GM12801 (cell line): Measurements from ENCODE around the gene KIF19.

Experiments
- TF ChIP-seq, protein P1 (sequence below): IDR thresholded peaks from one replicate; pipeline ENCODE4 v1.5.1; 2011; ENCODE audit warnings: control low read depth; ENCODE audit not compliant: insufficient read length; ENCODE audit errors: extremely low read depth

Gene KIF19

GRCh38 chr17:74283371-74283673, 42.7 kb upstream of the KIF19 start:
- TF ChIP-seq, protein P1, sequence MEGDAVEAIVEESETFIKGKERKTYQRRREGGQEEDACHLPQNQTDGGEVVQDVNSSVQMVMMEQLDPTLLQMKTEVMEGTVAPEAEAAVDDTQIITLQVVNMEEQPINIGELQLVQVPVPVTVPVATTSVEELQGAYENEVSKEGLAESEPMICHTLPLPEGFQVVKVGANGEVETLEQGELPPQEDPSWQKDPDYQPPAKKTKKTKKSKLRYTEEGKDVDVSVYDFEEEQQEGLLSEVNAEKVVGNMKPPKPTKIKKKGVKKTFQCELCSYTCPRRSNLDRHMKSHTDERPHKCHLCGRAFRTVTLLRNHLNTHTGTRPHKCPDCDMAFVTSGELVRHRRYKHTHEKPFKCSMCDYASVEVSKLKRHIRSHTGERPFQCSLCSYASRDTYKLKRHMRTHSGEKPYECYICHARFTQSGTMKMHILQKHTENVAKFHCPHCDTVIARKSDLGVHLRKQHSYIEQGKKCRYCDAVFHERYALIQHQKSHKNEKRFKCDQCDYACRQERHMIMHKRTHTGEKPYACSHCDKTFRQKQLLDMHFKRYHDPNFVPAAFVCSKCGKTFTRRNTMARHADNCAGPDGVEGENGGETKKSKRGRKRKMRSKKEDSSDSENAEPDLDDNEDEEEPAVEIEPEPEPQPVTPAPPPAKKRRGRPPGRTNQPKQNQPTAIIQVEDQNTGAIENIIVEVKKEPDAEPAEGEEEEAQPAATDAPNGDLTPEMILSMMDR, result no peak

DNA sequence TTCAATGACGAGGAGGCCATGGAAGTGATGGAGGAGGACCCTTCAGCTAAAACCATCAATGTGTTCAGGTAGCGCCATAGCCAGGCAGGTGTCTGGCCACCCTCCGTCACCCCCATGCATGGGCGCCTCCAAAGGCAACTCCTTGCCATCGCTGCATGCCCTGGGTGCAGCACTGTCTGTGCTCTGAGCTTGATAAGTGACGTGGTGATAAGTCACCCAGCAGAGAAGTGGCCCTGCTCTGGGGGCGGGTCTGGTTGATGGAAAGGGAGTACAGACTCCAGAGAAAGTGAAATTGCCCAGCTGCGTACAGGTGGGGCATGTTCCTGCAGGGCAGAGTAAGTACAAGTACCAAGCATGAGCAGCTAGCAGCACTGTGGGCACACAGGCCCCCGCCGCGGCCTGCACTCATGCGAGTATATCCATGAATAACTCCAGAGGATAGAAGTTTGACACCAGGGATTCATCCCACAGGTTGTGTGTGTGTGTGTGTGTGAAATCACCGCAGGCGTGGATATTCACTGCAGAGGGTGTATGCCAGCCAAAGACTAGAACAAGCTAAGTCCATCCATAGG, 38.9 kb upstream of the KIF19 start:
- TF ChIP-seq, protein P1, result no peak

DNA sequence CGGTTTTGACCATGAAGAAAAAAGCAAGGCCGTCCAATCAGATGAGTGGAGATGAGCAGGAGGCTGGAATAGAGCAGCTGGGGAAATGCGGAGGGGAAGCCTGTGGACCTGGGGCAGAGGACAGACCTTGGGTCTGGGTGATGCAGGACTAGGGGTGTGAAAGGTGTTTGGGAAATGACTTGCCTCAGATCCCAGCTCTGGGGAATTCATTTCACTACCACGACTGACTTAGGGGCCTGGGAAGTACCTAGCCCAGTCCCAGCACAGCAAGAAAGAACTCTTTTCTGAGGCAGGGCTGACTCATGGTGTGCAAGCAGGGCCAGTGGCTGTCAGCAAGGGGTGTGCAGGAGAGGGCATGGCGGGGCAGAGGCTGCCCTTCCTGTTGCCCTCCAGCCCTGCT, 37.2 kb upstream of the KIF19 start:
- TF ChIP-seq, protein P1, result no peak

DNA sequence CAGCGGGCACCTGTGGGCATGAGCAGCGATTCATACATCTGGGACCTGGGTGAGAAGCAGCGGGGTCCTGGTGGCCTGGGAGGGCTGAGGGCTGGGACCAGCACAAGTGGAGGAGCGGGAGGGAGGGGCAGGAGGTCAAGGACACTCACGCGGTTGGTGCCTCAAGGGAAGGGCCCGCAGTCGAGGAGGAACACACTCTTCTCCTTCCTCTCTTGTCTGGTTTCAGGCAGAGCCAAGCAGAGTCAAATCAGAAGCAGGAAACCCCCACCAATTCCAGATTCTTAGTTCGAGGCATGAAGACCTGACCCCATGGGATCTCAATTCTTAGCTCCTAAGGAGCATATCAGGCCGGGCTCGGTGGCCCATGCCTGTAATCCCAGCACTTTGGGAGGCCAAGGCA, 36.3 kb upstream of the KIF19 start:
- TF ChIP-seq, protein P1, result no peak

DNA sequence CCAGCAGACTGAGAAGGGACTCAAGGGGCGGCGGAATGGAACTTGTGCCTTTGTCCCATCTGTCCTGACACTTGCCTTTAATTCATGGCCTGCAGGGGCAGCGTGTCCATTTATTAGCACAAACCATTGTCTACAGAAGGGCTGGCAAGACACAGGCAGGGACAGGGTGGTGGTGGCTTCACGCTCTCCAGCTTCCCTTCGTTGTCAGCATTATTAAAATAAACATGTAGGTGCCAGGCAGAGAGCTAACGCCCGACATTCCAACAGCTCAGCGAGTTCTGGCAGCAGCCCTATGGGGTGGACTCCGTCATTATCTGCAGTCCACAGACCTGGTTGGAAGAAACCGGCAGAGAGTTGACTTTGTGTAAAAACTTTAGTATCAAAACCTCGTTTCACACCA, 35.7 kb upstream of the KIF19 start:
- TF ChIP-seq, protein P1, result no peak

DNA sequence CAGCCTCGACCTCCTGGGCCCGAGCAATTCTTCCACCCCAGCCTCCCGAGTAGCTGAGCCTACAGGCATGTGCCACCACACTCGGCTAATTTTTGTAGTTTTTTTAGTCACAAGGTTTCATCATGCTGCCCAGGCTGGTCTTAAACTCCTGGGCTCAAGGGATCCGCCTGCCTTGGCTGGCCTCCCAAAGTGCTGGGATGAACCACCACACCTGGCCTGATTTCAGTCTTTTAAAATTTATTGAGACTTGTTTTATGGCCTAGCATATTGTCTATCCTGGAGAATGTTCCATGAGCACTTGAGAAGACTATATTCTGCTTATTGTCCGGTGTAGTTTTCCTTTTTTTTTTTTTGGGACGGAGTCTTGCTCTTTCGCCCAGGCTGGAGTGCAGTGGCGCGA, 33.5 kb upstream of the KIF19 start:
- TF ChIP-seq, protein P1, result no peak

DNA sequence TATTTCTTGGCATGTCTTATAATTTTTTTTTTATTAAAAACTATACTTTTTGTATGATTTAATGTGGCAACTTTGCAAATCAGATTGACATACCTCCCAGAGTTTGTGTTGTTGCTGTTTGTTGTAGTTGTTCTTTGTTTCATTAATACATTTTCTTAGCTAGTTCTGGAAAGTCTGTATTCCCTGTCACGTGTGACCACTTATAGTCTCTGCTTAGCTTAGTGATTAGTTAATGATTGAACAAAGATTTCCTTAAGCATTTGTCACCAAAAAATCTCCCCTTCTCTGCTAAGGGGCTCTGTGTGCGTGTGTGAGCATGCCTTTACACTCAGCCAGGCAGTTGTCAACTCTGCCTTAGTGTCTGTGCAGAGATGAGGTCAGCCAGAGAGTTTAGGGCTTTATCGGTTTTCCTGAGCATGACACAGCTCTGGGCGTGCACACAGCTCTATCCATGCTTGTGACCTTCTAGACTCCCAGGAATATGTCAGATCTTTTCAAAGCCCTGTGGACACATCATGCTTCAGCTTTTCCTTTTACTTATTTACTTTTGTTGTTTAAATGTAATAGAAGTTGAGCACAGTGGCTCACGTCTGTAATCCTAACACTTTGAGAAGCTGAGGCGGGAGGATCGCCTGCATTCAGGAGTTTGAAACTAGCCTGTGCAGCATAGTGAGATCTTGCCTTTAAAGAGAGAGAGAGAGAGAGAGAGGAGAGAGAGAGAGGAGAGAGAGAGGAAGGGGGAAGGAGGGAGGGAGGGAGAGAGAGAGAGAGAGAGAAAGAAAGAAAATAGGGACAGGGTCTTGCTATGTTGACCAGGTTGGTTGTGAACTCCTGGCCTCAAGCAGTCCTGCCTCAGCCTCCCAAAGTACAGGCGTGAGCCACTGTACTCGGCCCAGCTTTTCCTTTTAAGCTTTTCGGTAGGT, 30.1 kb upstream of the KIF19 start:
- TF ChIP-seq, protein P1, result no peak
